Loucy (cell line): ENCODE measurements around the gene DUSP18.

Experiments
- H2AFZ ChIP-seq: fragments of 200-600 bp; sonication (generic); 2 replicates; pipeline ENCODE4 v1.6.0; 2016; ENCODE audit warnings: antibody characterized with exemption, mild to moderate bottlenecking, low read length, moderate library complexity
- H3F3A ChIP-seq: fragments of 200-600 bp; 2 replicates; pipeline ENCODE4 v1.6.0; 2016; ENCODE audit warnings: antibody characterized with exemption, low read depth, mild to moderate bottlenecking
- H3K27me3 ChIP-seq: fragments of 200-600 bp; sonication (generic); 2 replicates; pipeline ENCODE4 v1.6.1; 2014; ENCODE audit warnings: low read length, mild to moderate bottlenecking; ENCODE audit not compliant: insufficient read depth, poor library complexity, severe bottlenecking
- H3K36me3 ChIP-seq: fragments of 200-600 bp; sonication (generic); 2 replicates; pipeline ENCODE4 v1.6.1; 2016; ENCODE audit warnings: low read length; ENCODE audit not compliant: insufficient read depth
- H3K4me1 ChIP-seq: fragments of 200-600 bp; sonication (generic); 2 replicates; pipeline ENCODE4 v1.5.1; 2014; ENCODE audit warnings: low read length, mild to moderate bottlenecking; ENCODE audit not compliant: insufficient read depth, poor library complexity, severe bottlenecking
- H3K4me2 ChIP-seq: fragments of 200-600 bp; sonication (generic); 2 replicates; pipeline ENCODE4 v1.6.0; 2014; ENCODE audit warnings: antibody characterized with exemption, low read length, low read depth, mild to moderate bottlenecking; ENCODE audit not compliant: poor library complexity, severe bottlenecking
- H3K4me3 ChIP-seq: fragments of 200-600 bp; sonication (generic); 2 replicates; pipeline ENCODE4 v1.5.1; 2014; ENCODE audit warnings: low read length, mild to moderate bottlenecking, mixed read lengths; ENCODE audit not compliant: poor library complexity, severe bottlenecking
- H3K79me2 ChIP-seq: fragments of 200-600 bp; sonication (generic); 2 replicates; pipeline ENCODE4 v1.6.1; 2014; ENCODE audit warnings: low read length; ENCODE audit not compliant: insufficient read depth
- H3K9ac ChIP-seq: fragments of 200-600 bp; sonication (generic); 2 replicates; pipeline ENCODE4 v1.6.0; 2014; ENCODE audit warnings: mild to moderate bottlenecking, low read depth, low read length, moderate library complexity; ENCODE audit not compliant: poor library complexity, severe bottlenecking
- H3K9me2 ChIP-seq: fragments of 200-600 bp; sonication (generic); replicated peaks from 2 replicates; pipeline ENCODE4 v1.6.1; 2016; ENCODE audit warnings: low read depth, low read length, mixed read lengths
- H3K9me3 ChIP-seq: fragments of 200-600 bp; sonication (generic); 2 replicates; pipeline ENCODE4 v1.6.1; 2014; ENCODE audit warnings: mild to moderate bottlenecking, antibody characterized with exemption, low read length, low read depth; ENCODE audit not compliant: insufficient read depth
- H4K20me1 ChIP-seq: fragments of 200-600 bp; sonication (generic); 2 replicates; pipeline ENCODE4 v1.6.0; 2014; ENCODE audit warnings: antibody characterized with exemption, low read length, mild to moderate bottlenecking; ENCODE audit not compliant: insufficient read depth, poor library complexity, severe bottlenecking
- EZH2phosphoT487 ChIP-seq: fragments of 200-600 bp; IDR thresholded peaks from 2 replicates; pipeline ENCODE4 v1.6.1; 2018; ENCODE audit warnings: antibody characterized with exemption, mild to moderate bottlenecking, moderate library complexity, borderline replicate concordance
- TF ChIP-seq, protein P1 (sequence below): fragments of 200-600 bp; sonication (generic); conservative IDR thresholded peaks from 2 replicates; pipeline ENCODE4 v1.5.1; 2014; ENCODE audit warnings: mild to moderate bottlenecking, antibody characterized with exemption, low read length

Gene DUSP18

DNA sequence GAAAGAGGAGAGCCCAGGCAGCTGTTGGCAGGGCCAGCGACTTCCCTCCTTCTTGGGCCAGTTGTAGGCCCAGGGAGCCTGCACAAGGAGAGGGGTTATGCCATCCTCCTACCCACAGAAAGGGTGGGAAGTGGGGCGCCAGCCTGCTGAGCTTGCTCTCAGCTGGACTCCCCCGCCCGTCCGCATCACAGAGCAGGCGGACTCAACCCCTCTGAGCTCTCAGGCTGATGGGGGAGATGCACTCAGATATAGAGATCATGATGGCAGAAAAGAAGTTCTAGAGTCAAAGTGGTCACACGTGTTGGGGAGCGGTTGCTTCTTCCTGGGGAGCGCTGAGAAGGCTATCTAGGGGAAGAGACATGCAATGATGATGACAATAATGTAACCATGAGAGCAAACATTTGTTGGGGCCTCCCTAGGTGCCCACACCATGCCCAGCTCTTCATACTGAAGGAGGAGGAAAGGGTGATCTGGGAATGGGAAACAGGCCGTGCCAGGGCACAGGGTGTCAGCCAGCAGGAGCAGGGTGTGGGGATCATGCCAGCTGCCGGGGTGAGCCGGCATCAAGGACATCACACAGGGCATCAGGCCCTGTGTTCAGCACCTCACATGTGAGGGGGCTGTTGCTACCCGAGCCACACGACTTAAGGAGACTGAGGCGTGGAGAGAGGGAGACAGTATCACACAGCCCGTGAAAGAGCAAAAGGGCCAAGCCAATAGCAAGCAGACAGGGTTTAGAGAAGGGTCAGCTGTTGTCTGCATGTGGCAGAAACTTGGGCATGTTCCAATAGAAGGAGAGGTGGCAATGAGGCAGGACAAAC, 24.4 kb downstream of the DUSP18 start:
- H3F3A ChIP-seq, result no peaks in the 10 kb centered on the region
- no peaks in the 10 kb centered on the region for H3K27me3 ChIP-seq
- no peaks in the 10 kb centered on the region for H3K9me3 ChIP-seq
- H3K79me2 ChIP-seq, result no peaks in the 10 kb centered on the region
- no peak overlapping the region for H3K4me3 ChIP-seq
- no peaks in the 10 kb centered on the region for H3K4me1 ChIP-seq
- no peak for TF ChIP-seq EZH2phosphoT487
- TF ChIP-seq, protein P1, sequence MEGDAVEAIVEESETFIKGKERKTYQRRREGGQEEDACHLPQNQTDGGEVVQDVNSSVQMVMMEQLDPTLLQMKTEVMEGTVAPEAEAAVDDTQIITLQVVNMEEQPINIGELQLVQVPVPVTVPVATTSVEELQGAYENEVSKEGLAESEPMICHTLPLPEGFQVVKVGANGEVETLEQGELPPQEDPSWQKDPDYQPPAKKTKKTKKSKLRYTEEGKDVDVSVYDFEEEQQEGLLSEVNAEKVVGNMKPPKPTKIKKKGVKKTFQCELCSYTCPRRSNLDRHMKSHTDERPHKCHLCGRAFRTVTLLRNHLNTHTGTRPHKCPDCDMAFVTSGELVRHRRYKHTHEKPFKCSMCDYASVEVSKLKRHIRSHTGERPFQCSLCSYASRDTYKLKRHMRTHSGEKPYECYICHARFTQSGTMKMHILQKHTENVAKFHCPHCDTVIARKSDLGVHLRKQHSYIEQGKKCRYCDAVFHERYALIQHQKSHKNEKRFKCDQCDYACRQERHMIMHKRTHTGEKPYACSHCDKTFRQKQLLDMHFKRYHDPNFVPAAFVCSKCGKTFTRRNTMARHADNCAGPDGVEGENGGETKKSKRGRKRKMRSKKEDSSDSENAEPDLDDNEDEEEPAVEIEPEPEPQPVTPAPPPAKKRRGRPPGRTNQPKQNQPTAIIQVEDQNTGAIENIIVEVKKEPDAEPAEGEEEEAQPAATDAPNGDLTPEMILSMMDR, result no peak
- no peak overlapping the region for H3K4me2 ChIP-seq
- no peak overlapping the region for H3K9ac ChIP-seq
- no peaks in the 10 kb centered on the region for H3K9me2 ChIP-seq
- H4K20me1 ChIP-seq, result no peaks in the 10 kb centered on the region
- H3K36me3 ChIP-seq, result no peaks in the 10 kb centered on the region
- H2AFZ ChIP-seq, result no peak overlapping the region

DNA sequence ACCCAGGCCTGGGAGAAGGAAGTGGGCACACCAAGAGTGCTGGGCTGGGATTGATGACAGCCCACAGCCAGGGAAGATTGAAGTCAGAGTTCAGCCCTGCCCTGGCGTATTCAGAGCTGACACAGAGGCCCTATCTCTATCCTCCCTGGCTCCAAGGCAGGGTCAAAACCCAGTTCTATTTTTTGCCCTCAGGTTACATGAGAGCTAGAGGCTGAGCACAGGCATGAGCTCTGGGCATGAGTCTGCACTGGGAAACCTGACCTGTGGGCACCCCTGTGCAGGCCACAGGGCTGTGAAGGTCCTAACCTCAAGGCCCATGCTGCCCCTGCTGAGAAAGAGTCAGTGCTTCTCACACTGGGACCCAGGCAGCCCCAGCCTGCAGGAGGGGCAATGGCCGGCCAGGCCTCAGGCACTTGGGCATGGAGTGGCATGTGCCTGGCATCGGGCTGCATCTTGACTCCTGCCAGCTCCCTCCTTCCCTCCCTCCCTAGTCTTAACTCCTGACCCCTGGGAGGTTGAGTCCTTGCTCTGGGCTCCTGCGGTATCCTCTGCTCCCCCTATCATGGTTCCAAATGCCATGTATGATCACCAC, 26.7 kb downstream of the DUSP18 start:
- no peak overlapping the region for H3K4me3 ChIP-seq
- no peaks in the 10 kb centered on the region for H3K36me3 ChIP-seq
- no peak overlapping the region for H2AFZ ChIP-seq
- H3K9me2 ChIP-seq, result no peaks in the 10 kb centered on the region
- H3K4me1 ChIP-seq, result peaks cover 4% of the 10 kb centered on the region
- no peaks in the 10 kb centered on the region for H3K27me3 ChIP-seq
- H3K9ac ChIP-seq, result no peak overlapping the region
- no peaks in the 10 kb centered on the region for H4K20me1 ChIP-seq
- H3K9me3 ChIP-seq, result no peaks in the 10 kb centered on the region
- no peaks in the 10 kb centered on the region for H3K79me2 ChIP-seq
- no peak for TF ChIP-seq EZH2phosphoT487
- TF ChIP-seq, protein P1, result no peak
- H3K4me2 ChIP-seq, result no peak overlapping the region
- H3F3A ChIP-seq, result no peaks in the 10 kb centered on the region

DNA sequence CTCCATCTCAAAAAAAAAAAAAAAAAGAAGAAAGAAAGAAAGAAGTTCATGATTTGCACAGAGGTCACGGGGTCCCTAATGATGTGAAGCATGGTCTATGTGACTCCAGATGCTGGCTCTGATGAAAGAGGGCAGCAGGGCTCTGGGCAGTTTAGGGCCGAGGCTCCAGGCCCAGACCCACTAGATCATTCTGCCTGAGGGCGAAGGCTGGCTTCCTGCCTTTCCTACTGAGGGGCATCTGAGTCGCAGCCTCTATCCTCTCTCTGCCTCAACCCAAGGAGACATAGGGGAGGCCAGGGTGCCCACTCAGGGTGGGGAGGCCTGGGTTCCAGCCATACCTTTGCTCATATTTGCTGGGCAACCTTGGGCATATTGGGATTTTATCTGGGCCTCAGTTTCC, 27.3 kb downstream of the DUSP18 start:
- Histone ChIP-seq H3K4me3 (no peak overlapping the region), H3K36me3 (no peaks in the 10 kb centered on the region), H3K9ac (no peak overlapping the region), H3K9me2 (no peaks in the 10 kb centered on the region), H3K4me1 (peaks cover 7% of the 10 kb centered on the region), H2AFZ (no peak overlapping the region), H3K9me3 (no peaks in the 10 kb centered on the region), H3K4me2 (no peak overlapping the region), H3K27me3 (no peaks in the 10 kb centered on the region), H3F3A (no peaks in the 10 kb centered on the region), H3K79me2 (no peaks in the 10 kb centered on the region), H4K20me1 (no peaks in the 10 kb centered on the region)
- TF ChIP-seq, protein P1, result no peak
- TF ChIP-seq EZH2phosphoT487, result no peak
